Spleen (tissue), 7 donors: Measurements from ENCODE around the gene CFAP90.

ENCODE experiments used
- CTCF ChIP-seq, 11 experiments: fragments of 200-600 bp in 7 of 11; fragments of 450-650 bp in 4 of 11; sonication (generic) in 4 of 11; IDR thresholded peaks in 8 of 11; conservative IDR thresholded peaks in 3 of 11; 1 replicate in 7 of 11; 2 replicates in 4 of 11; pipeline versions ENCODE4 v1.4.0 to v1.8.0; 2016 to 2021; ENCODE audit warnings: antibody characterized with exemption in 11 of 11, inconsistent platforms in 4 of 11, mild to moderate bottlenecking in 1 of 11
- POLR2AphosphoS5 ChIP-seq, 3 donors: sonication (generic); formaldehyde crosslinking; IDR thresholded peaks; one replicate each; pipeline ENCODE4 v1.5.1; 2017; ENCODE audit warnings: antibody characterized with exemption in 3 of 3
- donor health status: DM: no; HTN: no; CAD: no; lungs with moderate emphysema.
- donor health status: DM: no; HTN: no; CAD: no.
- donor health status: DM: no; HTN: no; CAD: no.

DNA sequence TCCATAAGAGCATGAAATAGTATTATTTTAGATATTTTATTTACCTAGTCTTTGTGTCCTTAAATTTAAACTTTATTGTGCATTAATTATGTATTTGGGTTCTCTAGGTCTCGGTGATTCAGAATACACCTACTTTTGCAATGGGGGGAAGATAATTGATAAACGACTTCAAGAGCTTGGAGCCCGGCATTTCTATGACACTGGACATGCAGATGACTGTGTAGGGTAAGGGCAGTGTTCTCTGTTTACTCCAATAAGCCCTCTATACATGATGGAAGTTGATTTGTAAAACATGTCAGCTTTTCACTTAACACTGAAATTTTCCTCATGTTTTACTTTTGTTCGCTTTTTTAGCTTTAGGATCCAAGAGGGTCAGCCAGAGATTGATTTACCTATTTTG lies 24.2 kb upstream of the CFAP90 start:
- TF ChIP-seq CTCF (IDR thresholded peaks at IDR 0.05 in 8 of 11, conservative IDR thresholded peaks at IDR 0.05 in 3 of 11) (no peak), POLR2AphosphoS5 (IDR thresholded peaks at IDR 0.05) (no peak)
